ENCODE results near the gene PGP. TPM values are rescaled to one million over a fixed set of nuclear protein-coding genes. Genes with fewer than 3 reads are reported as not detected.
"Not testable (repeated sequence)": the region's sequence is repeated elsewhere in the genome, so short reads cannot be mapped to it uniquely, and the experiment has no call there.

Gene PGP
- total RNA-seq, 2 donors from 2014 or later = 15.1 to 20.9 TPM

DNA sequence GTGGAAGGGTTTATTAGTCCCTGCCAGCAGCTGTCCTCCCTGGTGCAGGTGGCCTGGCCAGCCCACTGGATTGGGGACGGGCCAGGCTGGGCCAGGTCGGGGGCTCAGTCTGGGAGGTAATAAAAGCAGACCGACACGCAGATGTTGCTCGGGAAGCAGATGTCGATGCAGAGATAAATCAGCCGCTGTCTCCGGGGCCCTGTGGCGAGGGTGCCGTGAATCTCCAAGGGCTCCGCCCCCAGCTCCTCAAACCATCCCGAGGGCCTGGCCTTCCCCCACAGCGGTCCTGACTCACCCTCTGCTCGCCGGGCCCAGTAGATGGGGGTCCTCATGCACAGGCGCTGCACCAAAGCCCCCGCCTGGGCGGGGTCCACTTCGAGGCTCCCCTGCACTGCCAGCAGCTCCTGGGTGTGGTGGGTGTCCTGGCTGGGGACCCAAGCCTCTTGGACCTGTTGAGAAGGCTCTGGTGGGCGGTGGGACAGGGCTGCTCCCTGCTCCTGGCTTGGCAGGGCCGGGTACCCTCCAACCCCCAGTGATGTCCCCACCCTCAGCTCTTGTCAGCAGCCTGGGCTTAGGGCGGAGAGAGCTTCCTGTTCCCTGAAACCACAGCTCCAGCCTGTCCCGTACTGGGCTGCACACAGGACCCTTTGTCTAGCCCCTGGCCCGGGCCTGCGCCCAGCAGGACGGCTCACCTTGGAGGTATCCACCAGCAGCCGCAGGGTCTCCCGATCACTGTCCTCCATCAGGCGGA is 5.2 kb downstream of the PGP start:
- H3K27ac Mint-ChIP-seq = no peak overlapping the region
- ATAC-seq (no peak), DNase-seq (ENCODE audit: low spot score in 2 of 2) (no peak)
- H3K36me3 Mint-ChIP-seq = peaks cover 22 to 32% of the 10 kb centered on the region in 2 donors
- no peaks in the 10 kb centered on the region for H3K9me3 Mint-ChIP-seq

GRCh38 chr16:2208772-2209171 is 5.9 kb downstream of the PGP start:
- DNase-seq (ENCODE audit: low spot score in 2 of 2) (no peak), ATAC-seq (no peak)
- Mint-ChIP-seq H3K27ac (no peak overlapping the region), H3K9me3 (no peaks in the 10 kb centered on the region), H3K36me3 (peaks cover 22 to 32% of the 10 kb centered on the region in 2 donors)

- peaks cover 18 to 29% of the 10 kb centered on the region in 2 donors for H3K36me3 Mint-ChIP-seq
- no peaks in the 10 kb centered on the region for H3K9me3 Mint-ChIP-seq
- H3K27ac Mint-ChIP-seq = no peak overlapping the region
- DNase-seq (ENCODE audit: low spot score in 2 of 2) (no peak), ATAC-seq (no peak)
These were observed 6.3 kb downstream of the PGP start for GRCh38 chr16:2208308-2208707.

- peak overlapping the region in 1 of 2 donors; percentile 31 for H3K27ac Mint-ChIP-seq
- no peak for DNase-seq (ENCODE audit: low spot score in 2 of 2)
- no peaks in the 10 kb centered on the region for H3K9me3 Mint-ChIP-seq
- ATAC-seq = no peak
- H3K36me3 Mint-ChIP-seq = peaks cover 15 to 24% of the 10 kb centered on the region in 2 donors
These were observed 6.8 kb downstream of the PGP start for GRCh38 chr16:2207872-2208271.

DNA sequence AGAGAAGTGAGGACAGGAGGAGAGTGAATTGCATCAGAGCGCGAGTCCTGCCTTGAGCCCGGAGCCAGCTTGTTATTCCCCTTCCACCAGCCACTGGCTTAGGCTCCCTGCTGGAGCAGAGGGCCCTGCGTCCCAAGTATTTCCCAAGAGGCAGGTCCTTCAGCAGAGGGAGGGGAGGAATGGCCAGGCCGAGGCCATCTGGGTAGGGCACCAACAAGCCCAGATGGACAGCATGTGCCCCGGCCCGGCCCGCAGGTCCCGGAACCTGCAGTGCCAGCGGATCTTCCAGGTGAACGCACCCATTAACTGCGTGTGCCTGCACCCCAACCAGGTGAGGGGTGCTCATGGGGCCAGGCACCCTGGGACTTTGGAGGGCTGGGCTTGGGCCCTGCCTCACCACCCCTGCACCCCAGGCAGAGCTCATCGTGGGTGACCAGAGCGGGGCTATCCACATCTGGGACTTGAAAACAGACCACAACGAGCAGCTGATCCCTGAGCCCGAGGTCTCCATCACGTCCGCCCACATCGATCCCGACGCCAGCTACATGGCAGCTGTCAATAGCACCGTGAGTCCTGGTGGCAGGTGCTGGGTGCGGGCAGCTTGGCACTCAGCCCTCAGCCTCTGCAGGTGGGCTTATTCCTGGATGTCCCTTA is 7.7 kb downstream of the PGP start:
- Mint-ChIP-seq H3K9me3 (no peaks in the 10 kb centered on the region), H3K27ac (peak overlapping the region in 1 of 2 donors; percentile 79), H3K36me3 (peaks cover 13 to 18% of the 10 kb centered on the region in 2 donors)
- ATAC-seq = no peak
- no peak for DNase-seq (ENCODE audit: low spot score in 2 of 2)

- DNase-seq (ENCODE audit: low spot score in 2 of 2) (no peak), ATAC-seq (no peak)
- Mint-ChIP-seq H3K9me3 (no peaks in the 10 kb centered on the region), H3K36me3 (peaks cover 10 to 15% of the 10 kb centered on the region in 2 donors), H3K27ac (peak overlapping the region; percentile 79 to 88)
These were observed 8.2 kb downstream of the PGP start for GRCh38 chr16:2206420-2206779.

DNA sequence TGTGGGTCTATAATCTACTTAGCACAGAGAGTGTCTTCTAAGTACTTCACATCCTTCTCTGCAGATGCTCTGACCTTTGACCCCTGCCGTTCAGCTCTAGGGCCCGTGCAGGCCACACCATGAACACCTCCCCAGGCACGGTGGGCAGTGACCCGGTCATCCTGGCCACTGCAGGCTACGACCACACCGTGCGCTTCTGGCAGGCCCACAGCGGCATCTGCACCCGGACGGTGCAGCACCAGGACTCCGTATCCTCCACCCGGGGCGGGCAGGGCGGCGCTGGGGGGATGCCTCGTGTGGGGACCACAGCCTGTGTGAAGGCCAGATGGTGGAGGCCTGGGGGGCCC is 8.7 kb downstream of the PGP start:
- ATAC-seq (no peak), DNase-seq (ENCODE audit: low spot score in 2 of 2) (no peak)
- H3K27ac Mint-ChIP-seq = peak overlapping the region in 1 of 2 donors; percentile 79
- no peaks in the 10 kb centered on the region for H3K9me3 Mint-ChIP-seq
- H3K36me3 Mint-ChIP-seq = peaks cover 10 to 15% of the 10 kb centered on the region in 2 donors

DNA sequence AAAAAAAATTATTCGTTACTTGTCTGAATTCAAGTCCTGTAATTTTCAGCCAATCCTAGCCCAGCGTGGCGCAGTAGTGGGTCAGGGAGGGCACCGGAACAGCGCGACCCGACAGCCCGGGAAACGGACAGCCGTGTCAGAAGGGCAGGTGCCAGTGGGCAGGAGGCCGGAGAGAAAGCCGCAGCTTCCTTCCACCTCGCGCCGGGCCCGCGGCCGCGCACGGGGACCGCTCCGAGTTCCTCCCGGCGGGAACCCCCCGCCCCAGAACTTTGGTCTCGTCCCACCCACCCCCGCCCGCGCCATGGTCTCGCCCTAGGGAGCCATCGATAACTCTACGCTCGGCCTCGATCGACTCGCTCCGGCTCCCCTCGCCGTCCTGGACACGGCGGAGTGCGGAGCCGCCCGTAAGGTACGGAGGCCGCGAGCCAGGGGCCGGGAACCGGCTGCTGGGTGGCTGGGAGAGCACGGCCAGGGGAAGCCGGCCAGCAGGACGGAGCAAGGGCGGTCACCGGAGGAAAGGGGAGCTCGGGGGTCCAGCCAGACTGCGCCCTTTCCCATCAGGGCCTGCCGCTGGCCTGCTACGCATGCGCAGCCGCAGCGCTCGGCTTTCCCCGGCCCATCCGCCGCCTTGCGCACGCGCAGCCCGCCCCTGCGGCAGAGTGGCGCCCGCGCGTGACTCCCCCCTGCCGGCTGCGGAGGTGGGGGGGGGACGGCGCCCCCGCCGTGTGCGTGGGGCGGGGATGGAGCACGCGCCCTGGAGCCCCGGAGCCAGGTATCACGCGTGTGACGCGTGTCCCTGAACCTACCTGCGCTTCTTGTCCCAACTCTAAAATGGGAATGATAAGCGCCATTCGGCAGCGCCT is 9.3 kb downstream of the PGP start, which contains the start of gene MLST8:
MLST8 (plus strand) TSS at position 351 of the 863 bp plus-strand sequence. CDS start 632 bp downstream, outside the sequence.
- DNase-seq (ENCODE audit: low spot score in 2 of 2) = peak; percentile 90 to 93
- H3K9me3 Mint-ChIP-seq = no peaks in the 10 kb centered on the region
- peaks cover 10 to 15% of the 10 kb centered on the region in 2 donors for H3K36me3 Mint-ChIP-seq
- H3K27ac Mint-ChIP-seq = peak within 1 kb of the TSS; percentile 79 to 88
- peak; percentile 79 to 84 for ATAC-seq

GRCh38 chr16:2204416-2205103 is 10.1 kb downstream of the PGP start:
- peak; percentile 0 to 4 for ATAC-seq
- peaks cover 10 to 15% of the 10 kb centered on the region in 2 donors for H3K36me3 Mint-ChIP-seq
- H3K27ac Mint-ChIP-seq = peak overlapping the region; percentile 25 to 79
- DNase-seq (ENCODE audit: low spot score in 2 of 2) = no peak
- H3K9me3 Mint-ChIP-seq = no peaks in the 10 kb centered on the region

DNA sequence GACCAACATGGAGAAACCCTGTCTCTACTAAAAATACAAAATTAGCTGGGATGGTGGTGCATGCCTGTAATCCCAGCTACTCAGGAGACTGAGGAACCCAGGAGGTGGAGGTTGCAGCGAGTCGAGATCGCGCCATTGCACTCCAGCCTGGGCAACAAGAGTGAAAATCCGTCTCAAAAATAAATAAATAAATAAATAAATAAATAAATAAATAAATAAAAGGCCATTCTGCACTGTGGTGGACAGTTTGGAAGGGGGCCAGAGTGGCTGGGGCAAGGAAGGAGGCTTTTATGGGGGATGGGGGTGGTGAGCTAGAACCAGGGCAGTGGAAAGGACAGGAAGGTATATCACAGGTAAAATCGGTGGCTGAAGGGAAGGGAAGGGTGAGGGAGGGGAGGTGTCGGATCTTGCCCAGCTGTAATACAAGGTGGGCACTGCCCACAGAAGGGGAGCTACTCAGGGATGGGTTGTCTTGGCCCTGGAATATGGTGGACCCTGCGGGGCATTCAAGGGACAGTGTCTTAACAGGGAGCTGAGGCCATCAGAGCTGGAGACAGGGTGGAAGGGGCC is 11.4 kb downstream of the PGP start:
- H3K9me3 Mint-ChIP-seq; ATAC-seq; DNase-seq (ENCODE audit: low spot score in 2 of 2); H3K27ac Mint-ChIP-seq: not testable (repeated sequence)
- peaks cover 10 to 15% of the 10 kb centered on the region in 2 donors for H3K36me3 Mint-ChIP-seq

GRCh38 chr16:2200313-2200712 is 14.3 kb downstream of the PGP start:
- Mint-ChIP-seq H3K36me3 (no peaks in the 10 kb centered on the region), H3K9me3 (no peaks in the 10 kb centered on the region), H3K27ac (no peak overlapping the region)
- no peak for DNase-seq (ENCODE audit: low spot score in 2 of 2)
- no peak for ATAC-seq

- ATAC-seq (no peak), DNase-seq (ENCODE audit: low spot score in 2 of 2) (no peak)
- Mint-ChIP-seq H3K9me3 (no peaks in the 10 kb centered on the region), H3K27ac (no peak overlapping the region), H3K36me3 (no peaks in the 10 kb centered on the region)
These were observed 15.0 kb downstream of the PGP start for GRCh38 chr16:2199621-2200139.

- ATAC-seq (no peak), DNase-seq (ENCODE audit: low spot score in 2 of 2) (no peak)
- H3K9me3 Mint-ChIP-seq = no peaks in the 10 kb centered on the region
- no peaks in the 10 kb centered on the region for H3K36me3 Mint-ChIP-seq
- H3K27ac Mint-ChIP-seq = no peak overlapping the region
These were observed 15.5 kb downstream of the PGP start for GRCh38 chr16:2199095-2199494.

GRCh38 chr16:2198283-2198682 is 16.4 kb downstream of the PGP start:
- no peak for DNase-seq (ENCODE audit: low spot score in 2 of 2)
- no peak for ATAC-seq
- peak overlapping the region in 1 of 2 donors; percentile 44 for H3K27ac Mint-ChIP-seq
- no peaks in the 10 kb centered on the region for H3K36me3 Mint-ChIP-seq
- H3K9me3 Mint-ChIP-seq = no peaks in the 10 kb centered on the region

GRCh38 chr16:2197765-2198164 is 16.9 kb downstream of the PGP start:
- Mint-ChIP-seq H3K27ac (peak overlapping the region in 1 of 2 donors; percentile 44), H3K9me3 (no peaks in the 10 kb centered on the region), H3K36me3 (no peaks in the 10 kb centered on the region)
- ATAC-seq (no peak), DNase-seq (ENCODE audit: low spot score in 2 of 2) (no peak)

- ATAC-seq (no peak), DNase-seq (ENCODE audit: low spot score in 2 of 2) (no peak)
- no peaks in the 10 kb centered on the region for H3K36me3 Mint-ChIP-seq
- H3K27ac Mint-ChIP-seq = no peak overlapping the region
- H3K9me3 Mint-ChIP-seq = no peaks in the 10 kb centered on the region
These were observed 17.6 kb downstream of the PGP start for GRCh38 chr16:2196981-2197511.
